WTC11 (cell line): ENCODE measurements around the gene PRKACG. TPM values are rescaled to one million over a fixed set of nuclear protein-coding genes. Genes with fewer than 3 reads are reported as not detected.

Experiments
- ATAC-seq: fragments of 200-7000 bp; cut with Tn5 transposase; 2 replicates; pipeline ENCODE4 v1.10.0; 2021; ENCODE audit warnings: mild to moderate bottlenecking, moderate library complexity
- CTCF ChIA-PET: fragments of 300-600 bp; sonication (Branson Sonifier 250); formaldehyde crosslinking; loops from one replicate; lab custom pipeline; 2021; ENCODE audit warnings: antibody characterized with exemption; lab: Charles Lee
- POLR2A ChIA-PET: fragments of 350-600 bp; sonication (Branson Sonifier 250); formaldehyde crosslinking; loops from one replicate; lab custom pipeline; 2021; ENCODE audit warnings: antibody characterized with exemption; lab: Charles Lee
- DNase-seq: peaks from one replicate; pipeline ENCODE4 v3.0.0; 2021; ENCODE audit warnings: low spot score
- H3K27ac Mint-ChIP-seq: 2 replicates; pipeline ENCODE4 v1.8.0; 2021; ENCODE audit warnings: mixed read lengths
- H3K27me3 Mint-ChIP-seq: 2 replicates; pipeline ENCODE4 v1.8.0; 2021; ENCODE audit warnings: low read depth, mild to moderate bottlenecking, moderate library complexity, mixed read lengths
- H3K36me3 Mint-ChIP-seq: 2 replicates; pipeline ENCODE4 v1.8.0; 2021; ENCODE audit warnings: mixed read lengths
- H3K4me1 Mint-ChIP-seq: 2 replicates; pipeline ENCODE4 v1.8.0; 2022; ENCODE audit warnings: mixed read lengths
- H3K4me3 Mint-ChIP-seq: 2 replicates; pipeline ENCODE4 v1.8.0; 2021; ENCODE audit warnings: mild to moderate bottlenecking, moderate library complexity, mixed read lengths
- H3K9me3 Mint-ChIP-seq: 2 replicates; pipeline ENCODE4 v1.8.0; 2021; ENCODE audit warnings: mixed read lengths
- ATF1 ChIP-seq: sonication (generic); formaldehyde crosslinking; IDR thresholded peaks from 2 replicates; pipeline ENCODE4 v1.8.1; 2023; ENCODE audit warnings: mild to moderate bottlenecking, moderate library complexity, missing genetic modification reagents
- ATF3 ChIP-seq: sonication (generic); formaldehyde crosslinking; conservative IDR thresholded peaks from 2 replicates; pipeline ENCODE4 v1.8.1; 2022; ENCODE audit warnings: mild to moderate bottlenecking, missing genetic modification reagents
- E2F4 ChIP-seq: sonication (generic); formaldehyde crosslinking; IDR thresholded peaks from 2 replicates; pipeline ENCODE4 v1.8.1; 2022; ENCODE audit warnings: low read depth, mild to moderate bottlenecking, moderate library complexity, missing genetic modification reagents, borderline replicate concordance
- ELF4 ChIP-seq: sonication (generic); formaldehyde crosslinking; IDR thresholded peaks from 2 replicates; pipeline ENCODE4 v1.8.1; 2022; ENCODE audit warnings: low read depth, mild to moderate bottlenecking, moderate library complexity, missing genetic modification reagents
- EMX1 ChIP-seq: fragments of 250-450 bp; sonication (Bioruptor Pico); IDR thresholded peaks from 2 replicates; pipeline ENCODE4 v1.8.0; 2021; ENCODE audit warnings: mild to moderate bottlenecking
- IRF1 ChIP-seq: sonication (generic); formaldehyde crosslinking; IDR thresholded peaks from 2 replicates; pipeline ENCODE4 v1.8.0; 2023; ENCODE audit warnings: missing genetic modification reagents
- JUN ChIP-seq: sonication (generic); formaldehyde crosslinking; IDR thresholded peaks from 2 replicates; pipeline ENCODE4 v1.8.0; 2023; ENCODE audit warnings: mild to moderate bottlenecking, missing genetic modification reagents
- MYBL2 ChIP-seq: sonication (generic); formaldehyde crosslinking; IDR thresholded peaks from 2 replicates; pipeline ENCODE4 v1.8.1; 2023; ENCODE audit warnings: mild to moderate bottlenecking, moderate library complexity, missing genetic modification reagents
- RELA ChIP-seq: sonication (generic); formaldehyde crosslinking; IDR thresholded peaks from 2 replicates; pipeline ENCODE4 v1.8.1; 2022; ENCODE audit warnings: missing genetic modification reagents, mild to moderate bottlenecking, borderline replicate concordance
- RORB ChIP-seq: fragments of 250-450 bp; sonication (Bioruptor Pico); IDR thresholded peaks from 2 replicates; pipeline ENCODE4 v1.9.0; 2021; ENCODE audit warnings: mild to moderate bottlenecking
- ZNF232 ChIP-seq: sonication (generic); formaldehyde crosslinking; IDR thresholded peaks from 2 replicates; pipeline ENCODE4 v1.8.0; 2022; ENCODE audit warnings: mild to moderate bottlenecking, missing genetic modification reagents
- total RNA-seq: library from RNA; stranded (reverse); gene quantifications from 3 replicates; pipeline ENCODE4 v1.2.3, GENCODE V29; 2021
- TF ChIP-seq, protein P1 (sequence below): sonication (generic); formaldehyde crosslinking; IDR thresholded peaks from 2 replicates; pipeline ENCODE4 v1.8.1; 2023; ENCODE audit warnings: mild to moderate bottlenecking, missing genetic modification reagents, borderline replicate concordance
- TF ChIP-seq, protein P2 (sequence below): sonication (generic); formaldehyde crosslinking; IDR thresholded peaks from 2 replicates; pipeline ENCODE4 v1.8.1; 2023; ENCODE audit warnings: mild to moderate bottlenecking, missing genetic modification reagents
- TF ChIP-seq, protein P3 (sequence below): sonication (generic); formaldehyde crosslinking; IDR thresholded peaks from 2 replicates; pipeline ENCODE4 v1.8.0; 2022; ENCODE audit warnings: mild to moderate bottlenecking, missing genetic modification reagents
- TF ChIP-seq, protein P4 (sequence below): fragments of 250-450 bp; sonication (Bioruptor Pico); IDR thresholded peaks from 2 replicates; pipeline ENCODE4 v1.9.0; 2021; ENCODE audit warnings: mild to moderate bottlenecking
- TF ChIP-seq, protein P5 (sequence below): sonication (generic); formaldehyde crosslinking; IDR thresholded peaks from 2 replicates; pipeline ENCODE4 v1.8.1; 2023; ENCODE audit warnings: mild to moderate bottlenecking, missing genetic modification reagents

The PRKACG gene
- total RNA-seq, 1 experiment from 2014 or later = not detected

- Mint-ChIP-seq H3K4me3 (no peak overlapping the region), H3K27me3 (no peaks in the 10 kb centered on the region), H3K9me3 (peaks cover 8% of the 10 kb centered on the region; the same call in 1 of the 2 replicates), H3K36me3 (no peaks in the 10 kb centered on the region), H3K4me1 (peaks cover 25% of the 10 kb centered on the region)
- ChIA-PET CTCF (interaction anchor here (0.6 to 3.3 kb wide), 4 partner anchors 10 to 452 kb away, joined by 3 to 12 read pairs (median 4); no protein-coding TSS in a partner anchor), POLR2A (no interaction called here)
- TF ChIP-seq JUN (no peak), ZNF232 (CRISPR knock-in tag) (no peak), ATF3 (CRISPR knock-in tag) (no peak), ELF4 (CRISPR knock-in tag) (no peak), MYBL2 (CRISPR knock-in tag) (no peak), RORB (CRISPR knock-in tag) (no peak)
- TF ChIP-seq, protein P1, sequence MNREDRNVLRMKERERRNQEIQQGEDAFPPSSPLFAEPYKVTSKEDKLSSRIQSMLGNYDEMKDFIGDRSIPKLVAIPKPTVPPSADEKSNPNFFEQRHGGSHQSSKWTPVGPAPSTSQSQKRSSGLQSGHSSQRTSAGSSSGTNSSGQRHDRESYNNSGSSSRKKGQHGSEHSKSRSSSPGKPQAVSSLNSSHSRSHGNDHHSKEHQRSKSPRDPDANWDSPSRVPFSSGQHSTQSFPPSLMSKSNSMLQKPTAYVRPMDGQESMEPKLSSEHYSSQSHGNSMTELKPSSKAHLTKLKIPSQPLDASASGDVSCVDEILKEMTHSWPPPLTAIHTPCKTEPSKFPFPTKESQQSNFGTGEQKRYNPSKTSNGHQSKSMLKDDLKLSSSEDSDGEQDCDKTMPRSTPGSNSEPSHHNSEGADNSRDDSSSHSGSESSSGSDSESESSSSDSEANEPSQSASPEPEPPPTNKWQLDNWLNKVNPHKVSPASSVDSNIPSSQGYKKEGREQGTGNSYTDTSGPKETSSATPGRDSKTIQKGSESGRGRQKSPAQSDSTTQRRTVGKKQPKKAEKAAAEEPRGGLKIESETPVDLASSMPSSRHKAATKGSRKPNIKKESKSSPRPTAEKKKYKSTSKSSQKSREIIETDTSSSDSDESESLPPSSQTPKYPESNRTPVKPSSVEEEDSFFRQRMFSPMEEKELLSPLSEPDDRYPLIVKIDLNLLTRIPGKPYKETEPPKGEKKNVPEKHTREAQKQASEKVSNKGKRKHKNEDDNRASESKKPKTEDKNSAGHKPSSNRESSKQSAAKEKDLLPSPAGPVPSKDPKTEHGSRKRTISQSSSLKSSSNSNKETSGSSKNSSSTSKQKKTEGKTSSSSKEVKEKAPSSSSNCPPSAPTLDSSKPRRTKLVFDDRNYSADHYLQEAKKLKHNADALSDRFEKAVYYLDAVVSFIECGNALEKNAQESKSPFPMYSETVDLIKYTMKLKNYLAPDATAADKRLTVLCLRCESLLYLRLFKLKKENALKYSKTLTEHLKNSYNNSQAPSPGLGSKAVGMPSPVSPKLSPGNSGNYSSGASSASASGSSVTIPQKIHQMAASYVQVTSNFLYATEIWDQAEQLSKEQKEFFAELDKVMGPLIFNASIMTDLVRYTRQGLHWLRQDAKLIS (CRISPR knock-in tag) = no peak
- TF ChIP-seq, protein P2, sequence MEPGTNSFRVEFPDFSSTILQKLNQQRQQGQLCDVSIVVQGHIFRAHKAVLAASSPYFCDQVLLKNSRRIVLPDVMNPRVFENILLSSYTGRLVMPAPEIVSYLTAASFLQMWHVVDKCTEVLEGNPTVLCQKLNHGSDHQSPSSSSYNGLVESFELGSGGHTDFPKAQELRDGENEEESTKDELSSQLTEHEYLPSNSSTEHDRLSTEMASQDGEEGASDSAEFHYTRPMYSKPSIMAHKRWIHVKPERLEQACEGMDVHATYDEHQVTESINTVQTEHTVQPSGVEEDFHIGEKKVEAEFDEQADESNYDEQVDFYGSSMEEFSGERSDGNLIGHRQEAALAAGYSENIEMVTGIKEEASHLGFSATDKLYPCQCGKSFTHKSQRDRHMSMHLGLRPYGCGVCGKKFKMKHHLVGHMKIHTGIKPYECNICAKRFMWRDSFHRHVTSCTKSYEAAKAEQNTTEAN (CRISPR knock-in tag) = no peak
- TF ChIP-seq, protein P3, sequence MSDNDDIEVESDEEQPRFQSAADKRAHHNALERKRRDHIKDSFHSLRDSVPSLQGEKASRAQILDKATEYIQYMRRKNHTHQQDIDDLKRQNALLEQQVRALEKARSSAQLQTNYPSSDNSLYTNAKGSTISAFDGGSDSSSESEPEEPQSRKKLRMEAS (CRISPR knock-in tag) = no peak
- TF ChIP-seq, protein P4, sequence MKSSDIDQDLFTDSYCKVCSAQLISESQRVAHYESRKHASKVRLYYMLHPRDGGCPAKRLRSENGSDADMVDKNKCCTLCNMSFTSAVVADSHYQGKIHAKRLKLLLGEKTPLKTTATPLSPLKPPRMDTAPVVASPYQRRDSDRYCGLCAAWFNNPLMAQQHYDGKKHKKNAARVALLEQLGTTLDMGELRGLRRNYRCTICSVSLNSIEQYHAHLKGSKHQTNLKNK (CRISPR knock-in tag) = no peak
- TF ChIP-seq, protein P5, sequence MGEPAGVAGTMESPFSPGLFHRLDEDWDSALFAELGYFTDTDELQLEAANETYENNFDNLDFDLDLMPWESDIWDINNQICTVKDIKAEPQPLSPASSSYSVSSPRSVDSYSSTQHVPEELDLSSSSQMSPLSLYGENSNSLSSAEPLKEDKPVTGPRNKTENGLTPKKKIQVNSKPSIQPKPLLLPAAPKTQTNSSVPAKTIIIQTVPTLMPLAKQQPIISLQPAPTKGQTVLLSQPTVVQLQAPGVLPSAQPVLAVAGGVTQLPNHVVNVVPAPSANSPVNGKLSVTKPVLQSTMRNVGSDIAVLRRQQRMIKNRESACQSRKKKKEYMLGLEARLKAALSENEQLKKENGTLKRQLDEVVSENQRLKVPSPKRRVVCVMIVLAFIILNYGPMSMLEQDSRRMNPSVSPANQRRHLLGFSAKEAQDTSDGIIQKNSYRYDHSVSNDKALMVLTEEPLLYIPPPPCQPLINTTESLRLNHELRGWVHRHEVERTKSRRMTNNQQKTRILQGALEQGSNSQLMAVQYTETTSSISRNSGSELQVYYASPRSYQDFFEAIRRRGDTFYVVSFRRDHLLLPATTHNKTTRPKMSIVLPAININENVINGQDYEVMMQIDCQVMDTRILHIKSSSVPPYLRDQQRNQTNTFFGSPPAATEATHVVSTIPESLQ (CRISPR knock-in tag) = no peak
- TF ChIP-seq, all 79 proteins: peak for 0
- ATAC-seq (no peak), DNase-seq (no peak)
- no peak overlapping the region for H3K27ac Mint-ChIP-seq
Measured at GRCh38 chr9:69013382-69013727, 558 bp downstream of the PRKACG start.

DNA sequence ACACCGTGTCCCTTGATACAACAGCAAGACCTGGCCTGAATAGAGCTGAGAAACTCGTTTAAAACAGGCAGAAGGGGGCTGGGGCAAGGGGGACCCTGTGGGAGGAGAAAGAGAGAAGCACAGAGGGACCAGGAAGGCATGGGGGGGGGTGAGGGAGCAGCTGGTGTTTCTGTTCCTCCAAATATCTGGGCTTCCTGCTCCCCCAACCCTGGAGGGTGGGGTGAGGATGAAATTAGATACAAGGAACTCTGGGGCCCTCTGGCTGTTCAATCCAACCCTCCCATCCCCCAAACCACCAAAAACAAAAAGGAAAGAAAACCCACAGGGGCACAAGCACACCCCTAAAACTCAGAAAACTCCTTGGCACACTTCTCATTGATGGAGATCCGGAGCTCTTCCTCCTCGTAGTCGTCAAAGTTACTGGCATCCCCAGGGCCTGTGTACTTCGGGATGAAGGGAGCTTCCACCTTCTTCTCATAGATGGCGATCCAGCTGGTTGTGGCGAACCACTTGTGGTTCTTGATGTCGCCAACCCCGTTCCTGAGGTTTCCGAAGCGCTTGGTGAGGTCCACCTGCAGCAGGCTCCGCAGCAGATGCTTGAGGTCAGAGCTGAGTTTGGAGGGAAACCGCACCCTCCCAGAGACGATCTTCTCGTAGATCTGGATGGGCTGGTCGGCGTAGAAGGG lies 1.1 kb downstream of the PRKACG start:
- Mint-ChIP-seq H3K36me3 (no peaks in the 10 kb centered on the region), H3K9me3 (peaks cover 8% of the 10 kb centered on the region; the same call in 1 of the 2 replicates), H3K4me3 (no peak overlapping the region), H3K4me1 (peaks cover 25% of the 10 kb centered on the region), H3K27me3 (no peaks in the 10 kb centered on the region), H3K27ac (no peak overlapping the region)
- POLR2A ChIA-PET = no interaction called here
- ATAC-seq (no peak), DNase-seq (no peak)
- CTCF ChIA-PET = interaction anchor here (0.6 to 3.3 kb wide), 4 partner anchors 10 to 451 kb away, joined by 3 to 12 read pairs (median 4); no protein-coding TSS in a partner anchor
- TF ChIP-seq, protein P5 (CRISPR knock-in tag) = no peak
- TF ChIP-seq EMX1 (CRISPR knock-in tag) (no peak), IRF1 (CRISPR knock-in tag) (no peak), E2F4 (CRISPR knock-in tag) (no peak), ATF1 (CRISPR knock-in tag) (no peak), RELA (no peak)
- TF ChIP-seq, protein P1 (CRISPR knock-in tag) = no peak
